ENCODE data around the gene ABI3BP. TPM values are rescaled to one million over a fixed set of nuclear protein-coding genes. Genes with fewer than 3 reads are reported as not detected.

ABI3BP gene
- total RNA-seq, 1 donor from 2014 or later: 2.2 TPM

DNA sequence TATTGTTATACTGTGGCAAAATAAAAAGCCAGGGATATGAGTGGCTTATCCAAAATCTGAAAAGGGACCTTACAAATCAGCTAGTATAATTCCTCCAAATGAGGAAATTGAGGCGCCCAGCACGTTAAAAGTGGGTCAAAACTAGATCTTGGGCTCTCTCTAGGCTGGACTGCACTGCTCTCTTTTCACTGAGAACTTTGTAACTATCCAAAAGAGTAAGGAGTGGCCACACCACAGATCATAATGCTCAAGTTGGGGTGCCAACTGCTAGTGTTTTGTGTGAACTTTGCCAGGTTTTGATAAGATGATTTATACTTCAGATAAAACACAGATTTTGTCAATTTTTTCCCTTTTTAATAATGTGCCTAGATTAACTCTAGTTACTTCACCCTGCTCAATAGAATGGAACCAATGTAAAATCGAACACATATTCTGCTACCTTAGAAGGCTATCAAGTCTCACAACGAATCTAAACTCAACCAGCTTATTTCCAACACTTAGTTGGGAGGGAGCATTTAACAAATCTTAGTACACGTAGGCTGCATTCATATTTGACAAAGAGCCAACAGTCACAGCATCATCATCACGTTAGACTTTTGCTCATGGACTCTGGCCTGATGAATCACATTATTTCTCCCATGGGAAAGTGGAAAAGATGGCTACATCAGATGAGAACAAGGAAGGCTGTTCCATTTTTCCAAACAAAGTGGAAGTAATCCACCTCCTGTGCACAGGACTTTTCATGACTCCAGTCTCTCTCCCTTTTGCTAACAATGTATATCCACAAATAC is 64.4 kb downstream of the ABI3BP start:
- H3K9me3 Mint-ChIP-seq: no peaks in the 10 kb centered on the region
- no peak overlapping the region for H3K4me3 Mint-ChIP-seq
- H3K27me3 Mint-ChIP-seq (ENCODE audit: low read depth): peaks cover 17% of the 10 kb centered on the region
- DNase-seq (ENCODE audit: low spot score in 2 of 2, unreplicated experiment in 2 of 2): no peak
- no peak overlapping the region for H3K27ac Mint-ChIP-seq
- H3K4me1 Mint-ChIP-seq: no peaks in the 10 kb centered on the region
- H3K36me3 Mint-ChIP-seq: no peaks in the 10 kb centered on the region
- TF ChIP-seq, protein P1, sequence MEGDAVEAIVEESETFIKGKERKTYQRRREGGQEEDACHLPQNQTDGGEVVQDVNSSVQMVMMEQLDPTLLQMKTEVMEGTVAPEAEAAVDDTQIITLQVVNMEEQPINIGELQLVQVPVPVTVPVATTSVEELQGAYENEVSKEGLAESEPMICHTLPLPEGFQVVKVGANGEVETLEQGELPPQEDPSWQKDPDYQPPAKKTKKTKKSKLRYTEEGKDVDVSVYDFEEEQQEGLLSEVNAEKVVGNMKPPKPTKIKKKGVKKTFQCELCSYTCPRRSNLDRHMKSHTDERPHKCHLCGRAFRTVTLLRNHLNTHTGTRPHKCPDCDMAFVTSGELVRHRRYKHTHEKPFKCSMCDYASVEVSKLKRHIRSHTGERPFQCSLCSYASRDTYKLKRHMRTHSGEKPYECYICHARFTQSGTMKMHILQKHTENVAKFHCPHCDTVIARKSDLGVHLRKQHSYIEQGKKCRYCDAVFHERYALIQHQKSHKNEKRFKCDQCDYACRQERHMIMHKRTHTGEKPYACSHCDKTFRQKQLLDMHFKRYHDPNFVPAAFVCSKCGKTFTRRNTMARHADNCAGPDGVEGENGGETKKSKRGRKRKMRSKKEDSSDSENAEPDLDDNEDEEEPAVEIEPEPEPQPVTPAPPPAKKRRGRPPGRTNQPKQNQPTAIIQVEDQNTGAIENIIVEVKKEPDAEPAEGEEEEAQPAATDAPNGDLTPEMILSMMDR (IDR thresholded peaks at IDR 0.05; ENCODE audit: unreplicated experiment): no peak

DNA sequence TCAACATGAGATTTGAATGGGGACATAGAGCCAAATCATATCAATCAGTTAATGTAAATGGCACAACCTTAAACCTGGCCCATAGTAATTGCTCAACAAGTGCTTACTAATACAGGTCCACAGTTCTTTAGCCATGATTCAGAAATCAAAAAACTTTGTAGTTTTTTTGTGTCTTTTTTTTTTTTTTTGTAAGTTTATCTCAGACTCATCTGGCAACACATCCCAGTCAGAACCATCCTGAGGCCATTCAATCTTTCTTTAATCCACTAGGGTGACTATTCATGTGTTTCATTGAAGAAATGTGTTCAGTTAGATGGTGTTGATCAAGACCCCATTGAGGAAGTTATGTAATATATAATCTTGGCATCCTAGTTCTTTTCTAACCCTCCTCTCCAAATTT is 65.4 kb downstream of the ABI3BP start:
- Mint-ChIP-seq H3K9me3 (no peaks in the 10 kb centered on the region), H3K27me3 (ENCODE audit: low read depth) (peaks cover 24% of the 10 kb centered on the region), H3K4me3 (no peak overlapping the region), H3K36me3 (no peaks in the 10 kb centered on the region), H3K27ac (no peak overlapping the region), H3K4me1 (no peaks in the 10 kb centered on the region)
- DNase-seq (ENCODE audit: low spot score in 2 of 2, unreplicated experiment in 2 of 2): no peak
- TF ChIP-seq, protein P1 (IDR thresholded peaks at IDR 0.05; ENCODE audit: unreplicated experiment): no peak

DNA sequence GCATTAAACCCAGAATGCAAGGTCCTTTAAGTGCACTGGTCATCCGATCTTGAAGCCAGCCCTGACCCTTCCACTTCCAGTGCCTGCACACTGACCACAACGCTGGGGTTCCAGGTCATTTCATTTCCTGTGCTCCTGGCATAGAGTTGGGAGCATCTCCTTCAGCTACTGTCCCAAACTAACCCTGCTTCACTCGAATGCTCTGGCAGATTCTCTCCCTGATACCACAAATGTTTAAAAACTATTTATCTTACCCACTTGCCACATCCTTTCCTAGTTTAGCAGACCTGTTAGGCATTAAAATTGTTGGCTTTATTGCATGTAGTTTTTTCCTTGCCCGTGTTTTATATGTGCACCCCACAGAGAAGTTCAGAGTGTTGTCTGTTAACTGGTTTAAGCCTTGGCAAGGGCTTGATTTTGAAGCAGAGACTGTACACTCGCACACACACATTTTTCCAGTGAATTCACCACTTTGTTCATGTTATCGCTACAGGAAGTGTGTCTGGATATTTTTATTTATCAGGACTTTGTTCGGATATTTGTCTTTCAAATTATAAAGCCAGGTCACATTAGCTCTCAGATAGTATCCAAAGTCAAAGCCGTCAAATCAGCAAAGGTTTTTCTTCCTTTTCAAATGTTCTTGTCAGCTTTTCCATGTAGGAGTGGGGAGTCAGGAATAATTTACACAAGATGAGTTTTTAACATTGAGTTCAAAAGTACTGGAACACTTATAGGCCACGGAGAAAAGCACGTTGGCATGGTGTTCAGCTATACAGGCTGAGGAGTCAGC is 77.3 kb downstream of the ABI3BP start:
- H3K27me3 Mint-ChIP-seq (ENCODE audit: low read depth): peaks cover 16% of the 10 kb centered on the region
- no peaks in the 10 kb centered on the region for H3K36me3 Mint-ChIP-seq
- H3K4me3 Mint-ChIP-seq: no peak overlapping the region
- DNase-seq (ENCODE audit: low spot score in 2 of 2, unreplicated experiment in 2 of 2): no peak
- no peak overlapping the region for H3K27ac Mint-ChIP-seq
- no peaks in the 10 kb centered on the region for H3K4me1 Mint-ChIP-seq
- H3K9me3 Mint-ChIP-seq: no peaks in the 10 kb centered on the region
- TF ChIP-seq, protein P1 (IDR thresholded peaks at IDR 0.05; ENCODE audit: unreplicated experiment): no peak

DNA sequence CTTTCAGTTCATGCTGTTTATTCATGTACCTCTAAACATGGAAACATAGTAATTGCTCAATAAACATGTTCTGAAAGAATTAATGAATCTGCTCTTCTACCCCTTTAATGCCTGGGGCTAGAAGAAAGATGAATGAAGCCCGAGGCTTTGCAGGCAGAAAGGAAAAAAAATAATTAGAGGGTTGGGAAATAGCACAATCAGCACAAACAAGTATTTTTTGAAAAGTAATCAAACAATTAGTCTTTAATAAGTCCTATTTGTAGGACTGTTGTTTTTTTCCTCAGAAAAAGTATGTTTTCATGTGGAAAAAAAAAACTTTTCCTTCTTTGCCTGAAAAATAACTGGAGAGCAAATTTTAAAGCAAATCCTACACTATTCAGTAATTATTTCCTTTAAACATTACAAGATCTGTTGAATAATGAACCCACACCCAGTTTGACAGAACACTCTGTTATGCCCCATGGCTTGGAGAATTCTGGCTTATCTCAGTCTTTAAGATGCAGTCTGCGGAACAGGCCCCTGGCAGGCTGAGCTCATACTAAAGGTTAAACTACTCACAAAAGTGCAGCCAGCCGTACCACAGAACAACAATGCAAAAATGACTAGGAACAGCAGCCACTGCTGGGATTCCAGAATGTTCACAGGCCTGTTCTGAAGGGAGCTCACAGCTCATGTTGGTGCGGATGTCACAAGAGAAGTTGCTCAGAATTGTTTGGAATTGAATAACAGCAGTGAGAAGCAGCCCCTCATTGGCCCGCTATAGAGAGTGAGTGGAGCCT is 79.2 kb downstream of the ABI3BP start:
- Mint-ChIP-seq H3K36me3 (no peaks in the 10 kb centered on the region), H3K9me3 (peaks cover 6% of the 10 kb centered on the region), H3K4me1 (no peaks in the 10 kb centered on the region), H3K27ac (no peak overlapping the region), H3K27me3 (ENCODE audit: low read depth) (peaks cover 21% of the 10 kb centered on the region), H3K4me3 (no peak overlapping the region)
- TF ChIP-seq, protein P1 (IDR thresholded peaks at IDR 0.05; ENCODE audit: unreplicated experiment): no peak
- DNase-seq (ENCODE audit: low spot score in 2 of 2, unreplicated experiment in 2 of 2): no peak

DNA sequence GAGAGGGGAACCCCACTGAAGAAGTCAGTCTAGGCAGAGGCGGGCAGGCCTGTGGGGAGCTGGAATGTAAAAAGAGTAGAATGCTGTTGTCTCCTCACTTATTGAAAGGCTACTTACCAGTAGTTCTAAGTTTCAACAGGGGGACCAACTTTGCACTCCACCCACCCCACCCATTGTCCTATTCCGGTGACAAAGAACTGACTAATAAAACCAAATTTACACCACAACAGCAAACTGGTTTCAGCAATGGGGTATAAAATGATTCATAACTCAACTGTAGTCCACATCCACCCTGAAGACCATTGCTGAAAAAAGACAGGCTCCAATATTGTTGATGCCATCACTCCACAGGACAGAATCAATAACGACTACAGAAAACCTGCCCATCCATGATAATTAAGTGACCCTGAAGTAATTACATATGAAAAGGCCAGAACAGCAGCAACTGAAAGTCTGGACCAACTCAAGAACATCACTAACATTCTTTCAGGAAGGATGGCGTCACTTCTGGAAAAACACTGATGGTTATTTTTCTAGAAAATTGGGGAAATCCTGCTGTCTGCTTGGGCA is 80.2 kb downstream of the ABI3BP start:
- H3K36me3 Mint-ChIP-seq: no peaks in the 10 kb centered on the region
- H3K27me3 Mint-ChIP-seq (ENCODE audit: low read depth): peaks cover 15% of the 10 kb centered on the region
- DNase-seq (ENCODE audit: low spot score in 2 of 2, unreplicated experiment in 2 of 2): no peak
- H3K4me3 Mint-ChIP-seq: no peak overlapping the region
- H3K9me3 Mint-ChIP-seq: peaks cover 11% of the 10 kb centered on the region
- TF ChIP-seq, protein P1 (IDR thresholded peaks at IDR 0.05; ENCODE audit: unreplicated experiment): no peak
- no peaks in the 10 kb centered on the region for H3K4me1 Mint-ChIP-seq
- H3K27ac Mint-ChIP-seq: no peak overlapping the region

Measured in mesothelial cell of epicardium (in vitro differentiated cells).